SU-DHL-6 (cell line): Measurements from ENCODE around the gene HNF1B.

Experiments used
- CTCF ChIP-seq: fragments of 200-600 bp; sonication (generic); IDR thresholded peaks from one replicate; pipeline ENCODE4 v1.5.1; 2017; ENCODE audit warnings: antibody characterized with exemption, mild to moderate bottlenecking, low read length, moderate library complexity; ENCODE audit not compliant: insufficient read depth, poor library complexity, severe bottlenecking
- EZH2phosphoT487 ChIP-seq: fragments of 200-600 bp; sonication (generic), shearing (Covaris generic); conservative IDR thresholded peaks from 2 replicates; pipeline ENCODE4 v1.6.1; 2018; ENCODE audit warnings: mild to moderate bottlenecking, antibody characterized with exemption, low read length, moderate library complexity, mixed read lengths

GRCh38 chr17:37726248-37726647, 18.6 kb downstream of the HNF1B start:
- TF ChIP-seq CTCF, result no peak
- no peak for TF ChIP-seq EZH2phosphoT487
